ENCODE data around the gene INPP5A. TPM values are rescaled to one million over a fixed set of nuclear protein-coding genes. Genes with fewer than 3 reads are reported as not detected.
A peak's percentile ranks its signal among the peaks of the same experiment; 100 is the strongest.

Gene INPP5A
- total and polyA plus RNA-seq, 2 of the 13 experiments (the other 11 are each of a cell fraction or from before 2014, with no cell fraction given) = 17.5 to 37.9 TPM

- no peak for TF ChIP-seq SSRP1 (CRISPR knock-in tag; IDR thresholded peaks at IDR 0.05)
- TF ChIP-seq ZSCAN25 (CRISPR knock-in tag; IDR thresholded peaks at IDR 0.05) = 0 out of 2 replicates have a peak, but pooled peaks have one; percentile 0
- TF ChIP-seq ZNF460 (CRISPR knock-in tag; IDR thresholded peaks at IDR 0.05; ENCODE audit: borderline replicate concordance) = no peak
- no peak for TF ChIP-seq MIER2 (CRISPR knock-in tag; IDR thresholded peaks at IDR 0.05)
- 0 out of 2 replicates have a peak, but pooled peaks have one; percentile 24 for TF ChIP-seq ZNF232 (CRISPR knock-in tag; IDR thresholded peaks at IDR 0.05; ENCODE audit: borderline replicate concordance)
- 0 out of 2 replicates have a peak, but pooled peaks have one; percentile 8 for TF ChIP-seq ZNF777 (CRISPR knock-in tag; IDR thresholded peaks at IDR 0.05)
- no peak for TF ChIP-seq ZNF780A (CRISPR knock-in tag; IDR thresholded peaks at IDR 0.05)
- TF ChIP-seq DRAP1 (CRISPR knock-in tag; IDR thresholded peaks at IDR 0.05) = 0 out of 2 replicates have a peak, but pooled peaks have one; percentile 7
- TF ChIP-seq RFX3 (CRISPR knock-in tag; IDR thresholded peaks at IDR 0.05) = peak; percentile 63
- TF ChIP-seq TOPORS (CRISPR knock-in tag; IDR thresholded peaks at IDR 0.05) = 0 out of 2 replicates have a peak, but pooled peaks have one; percentile 9
- TF ChIP-seq RFXAP (CRISPR knock-in tag; IDR thresholded peaks at IDR 0.05; ENCODE audit: borderline replicate concordance) = no peak
- TF ChIP-seq ZNF749 (CRISPR knock-in tag; IDR thresholded peaks at IDR 0.05; ENCODE audit: borderline replicate concordance) = no peak
- TF ChIP-seq ZXDC (CRISPR knock-in tag; IDR thresholded peaks at IDR 0.05) = 0 out of 2 replicates have a peak, but pooled peaks have one; percentile 10
- TF ChIP-seq ZNF343 (CRISPR knock-in tag; IDR thresholded peaks at IDR 0.05) = no peak
- TF ChIP-seq NFIC (IDR thresholded peaks at IDR 0.05; ENCODE audit: low read length) = no peak
- peak; percentile 5; the same call in 1 of the 2 replicates for TF ChIP-seq RFX5 (IDR thresholded peaks at IDR 0.05; ENCODE audit: low read depth, low read length)
- 0 out of 2 replicates have a peak, but pooled peaks have one; percentile 37 for TF ChIP-seq ATF7-NPFF (CRISPR knock-in tag; IDR thresholded peaks at IDR 0.05; ENCODE audit: low read depth)
- TF ChIP-seq RFX1 (IDR thresholded peaks at IDR 0.05) = peak; percentile 61; the same call in 1 of the 2 replicates
- no peak for TF ChIP-seq SMARCE1 (IDR thresholded peaks at IDR 0.05; ENCODE audit: borderline replicate concordance)
- TF ChIP-seq ZNF788 (CRISPR knock-in tag; IDR thresholded peaks at IDR 0.05; ENCODE audit: borderline replicate concordance) = no peak
- no peak for TF ChIP-seq THYN1 (CRISPR knock-in tag; IDR thresholded peaks at IDR 0.05; ENCODE audit: borderline replicate concordance, low read depth)
These were observed 19.6 kb upstream of the INPP5A start (continued) for GRCh38 chr10:132517951-132518521.

Measured in HepG2 (cell line).